Right hindlimb (tissue), 1 donor: ENCODE measurements around the gene IL16.

ENCODE experiments used
- DNase-seq: peaks from one replicate; pipeline ENCODE4 v3.0.0-alpha.2; 2018

Gene IL16

DNA sequence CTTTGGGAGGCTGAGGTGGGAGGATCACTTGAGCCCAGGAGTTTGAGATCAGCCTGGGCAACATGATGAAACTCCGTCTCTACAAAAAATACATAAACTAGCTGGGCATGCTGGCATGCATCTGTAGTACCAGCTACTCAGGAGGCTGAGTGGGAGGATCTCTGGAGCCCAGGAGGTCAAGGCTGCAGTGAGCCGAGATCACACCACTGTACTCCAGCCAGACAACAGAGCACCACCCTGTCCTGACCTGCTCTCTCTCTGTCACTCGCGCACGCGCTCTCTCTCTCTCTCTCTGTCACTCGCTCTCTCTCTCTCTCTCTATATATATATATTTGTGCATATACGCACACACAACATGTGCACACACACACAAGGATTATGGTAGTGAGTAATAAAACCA, 61.8 kb downstream of the IL16 start:
- DNase-seq: no peak

DNA sequence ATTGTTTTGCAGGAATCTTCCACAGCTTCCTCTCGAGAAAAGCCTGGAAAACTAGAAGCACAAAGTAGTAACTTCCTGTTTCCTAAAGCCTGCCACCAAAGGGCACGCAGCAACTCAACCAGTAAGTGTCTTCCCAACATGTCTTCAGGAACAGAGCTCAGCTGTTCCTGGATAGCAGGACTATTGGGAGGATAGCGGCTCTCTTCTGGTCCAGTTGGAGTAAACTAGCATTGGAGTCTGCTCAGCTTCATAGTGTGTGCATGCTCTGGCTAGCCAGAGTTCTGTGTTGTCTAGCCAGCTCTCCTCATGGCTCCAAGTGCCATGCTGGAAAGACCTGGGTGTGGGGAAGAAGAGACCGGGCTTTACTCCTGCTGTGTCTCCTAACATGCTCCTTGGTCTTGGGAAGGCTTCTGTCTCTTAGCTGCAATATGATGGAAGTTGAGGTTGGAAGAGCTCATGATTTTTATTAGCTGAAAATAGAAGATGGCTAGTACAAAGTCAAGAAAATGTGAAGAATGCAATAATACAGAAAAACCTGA, 63.1 kb downstream of the IL16 start:
- no peak for DNase-seq

DNA sequence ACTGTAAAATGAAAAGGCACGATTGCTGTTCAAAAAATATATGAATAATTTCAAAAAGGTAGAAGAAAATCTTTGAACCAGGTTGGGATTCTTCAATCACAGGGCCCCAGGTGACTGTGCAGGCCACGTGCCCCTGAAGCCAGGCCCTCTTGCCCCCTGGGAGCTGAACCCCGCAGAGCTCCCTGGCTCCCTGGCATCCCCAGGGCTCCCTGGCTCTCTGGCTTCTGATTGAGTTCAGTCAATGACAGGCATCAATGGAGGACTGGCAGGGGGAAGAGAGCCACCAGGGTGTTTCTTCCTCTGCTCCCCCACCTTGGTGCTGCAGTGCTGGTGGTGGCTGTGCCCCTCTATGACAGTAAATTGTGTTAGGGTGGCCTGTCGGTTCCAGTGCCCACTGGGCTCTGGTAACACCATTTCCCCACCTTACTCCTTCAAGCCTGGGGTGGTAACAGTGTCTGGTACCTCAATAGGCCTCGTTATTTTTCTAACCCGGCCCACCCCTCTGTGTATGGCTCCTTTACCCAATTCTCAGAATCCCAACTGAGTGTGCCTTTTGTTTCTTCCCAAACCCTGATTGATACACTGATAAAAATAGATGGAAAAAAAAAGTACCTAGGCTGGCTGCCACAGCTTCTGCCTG, 64.6 kb downstream of the IL16 start:
- DNase-seq: no peak

GRCh38 chr15:81263477-81263876, 66.8 kb downstream of the IL16 start:
- DNase-seq: no peak

GRCh38 chr15:81264072-81264857, 67.6 kb downstream of the IL16 start:
- no peak for DNase-seq

DNA sequence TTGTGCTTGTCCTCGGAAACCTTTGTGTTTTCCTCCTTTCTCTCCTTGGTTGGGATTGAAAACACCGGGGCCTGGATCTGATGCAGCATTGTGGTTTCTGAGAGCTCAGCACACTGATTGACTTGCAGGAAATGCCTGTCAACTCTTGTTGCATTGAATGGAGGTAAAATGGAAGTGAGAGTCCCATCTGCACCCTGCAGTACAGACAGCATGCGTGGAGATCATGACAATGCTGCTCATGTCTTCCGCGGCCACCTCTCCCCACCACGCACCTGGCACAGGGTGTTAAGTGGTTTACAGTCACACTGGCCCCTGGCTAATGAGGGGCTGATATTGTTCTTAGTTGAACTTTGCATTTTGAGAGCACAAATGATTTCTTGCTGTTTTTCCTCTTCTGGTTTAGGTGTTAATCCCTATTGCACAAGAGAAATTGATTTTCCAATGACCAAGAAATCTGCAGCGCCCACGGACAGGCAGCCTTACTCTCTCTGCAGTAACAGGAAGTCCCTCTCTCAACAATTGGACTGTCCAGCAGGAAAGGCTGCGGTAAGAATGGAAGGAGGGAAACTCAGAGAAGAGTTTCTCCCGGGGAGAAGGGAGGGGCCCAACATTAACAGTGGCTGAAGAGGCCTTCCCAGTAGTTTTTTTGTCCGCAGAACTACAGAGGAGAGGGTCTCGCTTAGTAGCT, 68.7 kb downstream of the IL16 start:
- DNase-seq: no peak

DNA sequence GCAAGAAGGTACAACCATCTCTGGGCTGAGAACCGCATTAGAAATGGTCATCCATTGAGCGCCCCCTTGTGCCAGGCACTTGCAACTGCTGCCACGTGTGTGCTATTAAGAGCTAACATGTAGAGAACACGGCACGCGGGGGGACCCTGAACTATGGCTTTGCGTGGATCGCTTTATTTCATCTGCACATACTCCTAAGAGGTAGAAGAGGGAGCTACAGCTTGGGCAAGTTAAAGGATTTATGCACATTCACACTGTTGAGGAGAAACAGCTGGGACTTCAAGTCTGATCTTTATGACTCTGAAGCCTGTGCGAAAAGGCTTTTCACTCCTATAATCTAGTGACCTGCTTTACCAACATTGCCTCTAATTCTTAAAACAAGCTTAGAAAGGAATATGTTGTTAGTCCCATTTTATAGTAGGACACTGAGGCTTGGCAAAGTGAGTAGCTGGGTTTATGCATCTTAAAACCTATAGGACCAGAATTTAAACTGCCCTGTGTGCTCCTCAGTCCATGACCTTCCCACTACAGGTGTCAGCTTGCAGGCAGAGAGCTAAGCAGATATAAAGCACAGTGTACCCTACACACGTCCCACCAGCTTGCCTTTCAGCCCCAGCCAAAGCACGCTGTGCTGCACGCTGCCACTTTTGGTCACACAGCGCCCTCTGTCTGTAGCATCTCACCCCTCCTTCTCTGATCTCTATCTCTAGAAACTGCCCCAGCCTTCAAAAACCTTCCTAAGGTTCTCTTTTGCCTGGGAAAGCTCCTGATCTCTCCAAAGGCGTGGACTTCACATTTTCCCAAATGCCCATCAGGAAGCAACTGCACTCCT, 69.5 kb downstream of the IL16 start:
- peak; percentile 87 for DNase-seq

DNA sequence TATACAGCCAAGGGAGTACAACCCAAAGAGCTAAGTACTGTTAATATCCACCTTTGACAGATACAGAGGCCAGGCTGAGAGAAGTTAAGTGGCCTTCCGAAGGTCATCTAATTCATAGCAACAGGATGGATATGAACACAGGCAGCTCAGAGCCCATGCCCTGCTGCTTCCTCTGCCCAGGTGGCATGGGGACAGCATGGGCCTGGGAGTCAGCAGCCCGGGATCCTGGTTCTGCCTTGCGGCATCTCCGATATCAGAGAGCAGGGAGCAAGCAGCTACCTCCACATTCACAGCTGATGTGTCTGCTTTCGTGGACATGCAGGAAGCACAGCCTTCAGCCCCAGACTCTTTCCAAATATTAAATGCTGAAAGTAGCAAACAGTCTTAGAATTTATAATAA, 71.7 kb downstream of the IL16 start:
- no peak for DNase-seq

DNA sequence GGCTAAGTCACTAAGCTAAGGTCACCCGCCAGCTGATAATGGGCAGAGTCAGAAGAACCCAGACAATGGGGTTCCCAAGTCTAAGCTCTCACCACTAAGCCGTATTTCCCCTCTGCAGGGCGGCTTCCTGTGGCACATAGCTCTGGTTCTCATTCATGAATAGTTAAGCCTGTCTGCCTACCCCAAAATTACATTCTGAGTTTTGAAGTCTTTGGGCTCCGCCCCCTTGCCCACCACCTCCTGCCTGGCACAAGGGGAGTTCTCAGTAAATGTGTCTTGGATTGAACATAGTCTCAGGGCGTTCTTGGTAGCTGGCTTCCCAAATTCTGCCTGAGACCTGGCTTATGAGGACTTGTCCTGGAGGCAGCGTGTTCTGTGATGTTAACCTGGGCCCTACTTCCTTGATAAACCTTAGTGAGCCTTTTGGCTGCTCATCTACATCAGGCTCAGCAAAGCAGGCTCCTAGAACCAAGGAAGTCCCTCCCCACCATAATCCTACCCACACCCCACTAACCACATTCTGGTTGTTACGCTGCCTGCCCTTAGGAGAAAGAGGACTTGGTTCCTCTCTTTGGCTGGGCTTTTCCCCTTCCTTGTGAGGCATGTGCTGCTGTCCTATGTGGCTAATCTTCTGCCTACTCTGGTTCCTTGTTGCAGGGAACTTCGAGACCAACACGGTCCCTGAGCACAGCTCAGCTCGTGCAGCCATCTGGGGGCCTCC, 72.4 kb downstream of the IL16 start:
- no peak for DNase-seq

DNA sequence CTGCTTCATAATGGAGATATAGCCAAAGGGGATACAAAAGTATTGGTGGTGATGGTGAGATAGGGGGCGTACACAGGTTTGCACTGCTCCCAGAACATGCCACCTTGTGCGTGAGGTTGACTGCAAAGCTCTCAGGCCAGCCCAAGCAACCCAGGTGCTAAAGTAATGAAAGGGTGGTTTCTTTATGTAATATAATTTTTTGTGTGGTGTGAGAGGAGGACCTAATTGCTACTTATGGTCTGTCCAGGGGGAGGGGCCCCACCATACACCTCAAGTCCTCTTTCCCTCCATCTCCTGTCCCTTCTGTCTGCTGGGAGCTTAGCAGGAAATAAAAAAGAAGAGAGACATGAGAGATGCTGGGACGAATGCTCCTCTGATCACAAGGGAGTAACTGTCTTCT, 73.5 kb downstream of the IL16 start:
- no peak for DNase-seq

DNA sequence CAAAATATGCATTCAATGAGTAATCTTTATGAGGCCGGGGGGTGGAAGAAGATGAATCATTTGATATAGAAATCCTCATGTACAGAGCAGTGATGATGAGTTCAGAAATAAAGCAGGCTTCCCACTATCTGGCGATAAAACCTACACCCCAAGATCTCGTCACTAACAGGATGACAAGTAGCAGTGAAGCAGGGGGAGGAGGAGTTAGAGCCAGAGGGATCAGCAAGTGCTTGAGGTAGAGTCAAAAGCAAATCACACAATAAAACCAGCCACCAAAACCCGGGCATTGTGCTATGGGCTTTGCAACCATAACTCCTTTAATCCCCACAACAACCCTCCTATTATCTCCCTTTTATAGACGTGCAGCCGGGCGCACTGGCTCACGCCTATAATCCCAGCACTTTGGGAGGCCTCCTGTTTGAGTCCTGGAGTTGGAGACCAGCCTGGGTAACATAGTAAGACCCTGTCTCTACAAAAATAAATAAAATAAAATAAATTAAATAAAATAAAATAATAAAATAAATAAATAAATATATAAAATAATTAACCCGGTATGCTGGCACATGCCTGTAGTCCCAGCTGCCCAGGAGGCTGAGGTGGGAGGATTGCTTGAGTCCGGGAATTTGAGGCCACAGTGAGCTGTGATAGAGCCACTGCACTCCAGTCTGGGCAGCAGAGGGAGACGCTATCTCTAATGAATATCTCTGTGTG, 74.3 kb downstream of the IL16 start:
- no peak for DNase-seq

DNA sequence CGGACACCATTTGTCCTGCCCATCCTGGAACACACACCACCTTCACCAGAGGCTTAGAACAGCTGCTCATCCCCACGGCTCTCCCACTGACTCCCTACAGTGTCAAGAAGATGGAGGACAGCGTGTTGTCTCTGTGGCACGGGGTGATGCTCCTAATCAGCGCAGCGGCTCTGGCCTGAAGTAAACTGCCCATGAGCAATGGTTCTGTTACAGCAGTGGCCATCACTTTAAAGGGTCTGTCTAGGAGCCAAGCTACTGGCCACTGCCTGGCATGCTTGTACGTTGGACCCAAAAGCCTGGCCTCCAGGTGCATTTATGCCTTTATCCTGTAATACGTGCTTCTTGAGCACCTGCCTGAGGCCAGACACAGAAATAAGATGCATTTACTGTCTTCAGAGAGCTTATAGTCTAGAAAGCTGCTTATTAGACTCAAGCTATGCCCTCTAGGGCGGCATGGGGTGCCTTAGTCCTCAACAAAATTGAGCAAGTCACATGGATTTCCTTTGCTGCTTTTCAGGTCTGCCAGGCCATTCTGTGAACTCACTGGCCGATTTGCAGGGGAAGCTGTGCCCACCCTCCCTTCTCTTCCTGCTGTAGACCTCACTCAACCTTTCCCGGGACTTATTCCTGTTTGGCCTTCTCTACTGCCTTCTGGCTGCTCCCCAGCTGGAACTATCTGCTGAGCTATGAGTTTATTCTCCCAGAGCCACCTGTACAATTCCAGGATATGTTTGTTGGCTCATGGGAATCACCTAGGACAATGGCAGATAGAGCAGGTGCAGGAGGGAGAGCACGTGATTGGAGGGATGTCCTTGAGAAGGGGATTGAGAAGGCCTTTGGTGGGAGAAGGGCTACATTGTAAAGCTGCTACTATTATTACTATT, 75.3 kb downstream of the IL16 start:
- no peak for DNase-seq

DNA sequence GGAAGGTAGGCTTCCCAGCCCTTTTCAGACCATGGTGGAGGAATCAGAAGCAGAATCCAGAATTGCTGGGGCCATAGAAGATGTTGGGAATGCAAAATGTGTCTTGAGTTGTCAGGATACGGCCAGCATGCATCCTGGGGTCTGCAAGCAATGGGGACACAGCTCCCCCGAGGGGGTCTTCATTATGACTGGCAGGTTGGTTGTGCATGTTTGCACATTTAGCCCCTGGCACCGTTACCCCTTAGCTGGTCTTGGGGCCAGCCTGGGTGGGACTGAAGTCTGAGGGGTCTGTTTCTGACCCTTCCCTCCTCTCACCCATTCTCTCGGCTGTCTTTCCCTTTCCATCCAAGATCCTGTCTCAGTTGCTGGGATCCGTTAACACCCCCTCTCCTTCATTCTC, 76.5 kb downstream of the IL16 start:
- no peak for DNase-seq

DNA sequence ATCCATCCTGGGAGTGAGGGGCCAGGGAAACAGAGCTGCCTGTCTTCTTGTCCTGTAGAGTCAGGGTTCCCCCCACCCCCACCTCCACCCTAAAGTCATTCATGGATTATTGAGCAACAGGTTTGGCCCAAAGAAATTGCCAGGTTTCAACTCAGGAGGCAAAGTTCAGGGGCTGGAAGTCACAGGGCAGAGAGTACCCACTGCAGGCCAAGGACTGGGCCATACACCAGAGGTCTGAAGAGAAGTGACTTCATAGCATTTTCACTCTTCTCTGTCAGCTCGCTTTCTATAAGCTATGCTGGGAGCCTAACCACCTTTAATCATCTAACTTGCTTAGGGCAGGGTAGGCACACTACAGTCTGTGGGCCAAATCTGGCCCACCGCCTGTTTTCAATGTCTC, 77.2 kb downstream of the IL16 start:
- DNase-seq: no peak

DNA sequence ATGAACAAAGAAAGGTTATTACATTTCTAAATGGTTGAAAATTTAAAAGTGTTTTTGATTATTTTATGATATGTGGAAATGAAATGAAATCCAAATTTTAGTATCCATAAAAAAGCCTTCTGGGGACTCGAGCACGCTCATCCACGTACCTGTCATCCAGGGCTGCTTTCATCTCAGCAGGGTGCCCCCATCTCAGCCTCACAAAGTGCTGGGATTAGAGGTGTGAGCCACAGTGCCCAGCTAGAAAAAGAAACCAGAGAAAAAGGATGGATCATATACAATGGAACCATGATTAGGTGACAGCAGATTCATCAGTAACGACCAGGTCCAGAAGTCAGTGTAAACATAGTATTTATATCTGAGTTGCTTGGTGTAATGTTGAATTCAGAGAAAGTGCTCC, 77.6 kb downstream of the IL16 start:
- DNase-seq: no peak

DNA sequence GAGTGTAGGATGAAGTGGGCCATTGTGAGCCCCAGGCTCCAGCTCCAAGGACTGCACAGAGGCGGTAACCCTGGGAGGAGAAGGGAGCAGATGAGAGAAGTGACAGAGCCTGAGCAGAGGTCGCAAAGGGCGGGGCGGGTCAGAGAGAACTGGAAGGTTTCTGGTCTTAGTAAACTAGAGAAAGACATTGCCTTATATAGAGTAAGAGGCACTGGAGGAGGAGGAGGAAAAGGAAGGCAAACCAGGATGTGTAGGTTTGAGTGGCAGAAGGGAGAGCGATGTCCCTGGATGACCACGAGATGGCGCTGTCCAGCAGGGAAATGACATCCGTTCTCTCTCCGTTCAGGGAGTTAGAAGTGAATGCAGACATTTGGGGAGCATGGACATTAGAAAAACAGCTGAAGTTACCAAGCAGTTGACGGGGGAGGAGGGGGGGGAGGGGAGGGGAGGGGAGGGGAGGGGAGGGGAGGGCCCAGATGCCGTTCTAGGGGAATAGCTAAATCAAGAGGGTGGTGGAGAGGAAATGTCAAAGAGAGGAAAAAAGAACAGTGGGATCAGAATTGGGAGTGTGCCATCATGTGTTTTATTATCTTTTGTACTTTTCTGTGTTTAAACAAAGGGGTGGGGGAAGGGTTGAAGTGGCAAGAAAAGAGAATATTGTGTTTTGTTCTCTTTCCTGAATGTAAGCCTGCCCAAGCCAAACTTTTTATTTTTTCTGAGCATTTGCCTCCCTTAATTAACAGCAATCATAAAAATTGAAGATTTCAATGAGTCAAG, 78.4 kb downstream of the IL16 start:
- peak; percentile 87 for DNase-seq

DNA sequence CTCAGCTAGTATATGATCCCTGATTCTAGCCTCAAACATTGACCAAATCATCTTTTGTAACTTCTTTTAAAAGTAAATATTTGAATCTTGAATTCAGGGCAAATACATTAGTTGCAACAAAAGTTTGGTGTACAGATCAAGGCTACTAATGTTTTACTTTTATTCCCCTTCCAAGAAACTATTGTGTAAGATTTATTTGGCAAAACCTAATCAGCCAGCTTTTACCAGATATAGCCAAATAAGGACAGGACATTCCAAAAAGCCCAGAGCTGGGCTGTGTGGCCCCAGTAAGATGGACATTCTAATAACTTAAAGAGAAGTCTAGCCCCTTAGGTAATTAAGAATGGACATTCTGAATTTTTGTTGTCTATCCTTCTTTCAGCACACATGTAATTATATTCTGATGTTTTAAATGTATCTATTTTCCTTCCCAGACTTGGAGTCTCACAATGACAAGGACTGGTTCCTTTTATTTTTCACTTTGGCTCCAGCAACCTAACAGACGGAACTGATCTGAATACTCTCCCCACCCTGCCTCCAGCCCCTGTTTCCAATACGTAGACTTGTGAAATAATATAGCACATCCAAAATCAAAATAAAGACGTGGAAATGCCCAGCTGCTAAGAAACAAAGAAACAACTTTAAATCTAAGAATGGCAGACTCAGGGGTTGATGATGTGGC, 79.2 kb downstream of the IL16 start:
- DNase-seq: no peak

DNA sequence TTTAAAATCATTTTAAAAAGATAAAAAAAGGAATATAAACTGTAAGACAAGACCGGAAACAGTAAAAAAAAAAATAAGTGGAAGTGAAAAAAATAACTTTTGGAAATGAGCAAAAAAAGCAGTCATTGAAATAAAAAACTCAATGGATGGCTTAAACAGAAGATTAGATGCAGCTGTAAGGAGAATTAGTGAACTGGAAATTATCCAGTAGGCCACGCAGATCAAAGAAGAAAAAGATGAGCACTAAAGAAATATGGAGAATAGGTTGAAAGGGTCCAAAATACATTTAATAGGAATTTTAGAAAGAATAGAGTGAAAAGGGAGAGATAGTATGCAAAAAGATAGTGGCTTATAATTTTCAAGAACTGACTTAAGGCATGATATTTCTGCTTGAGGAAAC, 80.3 kb downstream of the IL16 start:
- DNase-seq: no peak

DNA sequence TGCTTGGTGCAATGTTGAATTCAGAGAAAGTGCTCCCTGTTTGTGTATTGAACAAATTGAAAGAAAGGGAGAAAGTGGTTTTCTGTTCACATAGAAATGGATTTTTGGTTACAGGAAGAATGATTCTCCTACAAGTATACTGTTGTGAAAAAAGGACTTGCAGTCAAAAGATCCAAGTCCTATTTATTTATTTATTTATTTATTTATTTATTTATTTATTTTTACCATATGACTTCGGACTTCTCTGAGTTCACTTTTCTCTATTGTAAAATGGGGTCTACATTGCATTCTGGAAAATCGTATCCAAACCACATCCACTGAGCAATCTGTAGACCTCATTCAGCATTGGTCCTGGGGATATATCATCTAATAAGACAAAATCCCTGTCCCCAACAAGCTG, 81.2 kb downstream of the IL16 start:
- DNase-seq: no peak
